Embryonic facial prominence (tissue), 1 donor: ENCODE data around the gene MORN1.
"Not testable (repeated sequence)": the region's sequence is repeated elsewhere in the genome, so short reads cannot be mapped to it uniquely, and the experiment has no call there.

ENCODE experiments used
- DNase-seq: peaks from one replicate; pipeline ENCODE4 v3.0.0-alpha.2; 2016; ENCODE audit errors: extremely low spot score

MORN1 gene

DNA sequence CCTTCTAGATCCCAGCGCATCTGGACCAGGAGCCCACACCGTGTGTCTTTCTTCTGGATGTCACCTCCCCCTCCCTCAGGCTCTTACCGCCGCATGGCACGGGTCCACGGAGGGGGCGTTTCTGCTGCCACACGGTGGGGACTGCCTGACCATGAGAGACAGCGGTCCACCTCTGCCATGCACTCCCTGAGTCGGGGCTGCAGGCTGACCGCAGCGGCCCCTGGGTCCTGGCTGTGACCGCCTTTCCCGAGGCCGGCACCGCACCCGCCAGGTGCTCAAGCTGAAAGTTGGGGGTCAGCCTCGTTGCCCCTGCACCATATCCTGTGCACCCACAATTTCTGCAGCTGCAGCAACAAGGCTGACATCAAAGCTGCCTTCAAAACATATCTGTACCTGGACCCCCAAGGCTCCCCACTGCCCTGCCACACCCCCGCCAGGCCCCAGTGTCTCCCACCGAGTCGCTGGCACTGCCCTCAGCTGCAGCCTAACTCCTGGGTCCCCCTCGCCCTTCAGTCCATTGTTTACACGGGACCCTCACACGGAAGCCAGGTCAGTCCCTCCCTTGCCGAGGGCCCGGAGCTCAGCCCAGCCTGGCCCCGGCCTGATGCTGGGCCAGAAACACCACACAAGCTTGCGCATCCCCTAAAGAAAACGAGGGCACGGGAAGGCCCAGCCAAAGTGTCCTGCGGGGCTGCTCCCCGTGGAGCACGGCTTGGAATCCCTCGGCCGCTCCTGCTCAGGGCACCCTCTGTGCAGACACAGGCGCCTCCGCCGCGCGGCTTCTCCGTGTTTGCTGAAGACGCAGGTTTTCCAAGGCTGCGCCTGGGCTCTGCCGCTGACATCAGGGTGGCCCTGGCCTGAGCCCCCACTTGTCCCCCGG is 51.9 kb downstream of the MORN1 start:
- no peak for DNase-seq

DNA sequence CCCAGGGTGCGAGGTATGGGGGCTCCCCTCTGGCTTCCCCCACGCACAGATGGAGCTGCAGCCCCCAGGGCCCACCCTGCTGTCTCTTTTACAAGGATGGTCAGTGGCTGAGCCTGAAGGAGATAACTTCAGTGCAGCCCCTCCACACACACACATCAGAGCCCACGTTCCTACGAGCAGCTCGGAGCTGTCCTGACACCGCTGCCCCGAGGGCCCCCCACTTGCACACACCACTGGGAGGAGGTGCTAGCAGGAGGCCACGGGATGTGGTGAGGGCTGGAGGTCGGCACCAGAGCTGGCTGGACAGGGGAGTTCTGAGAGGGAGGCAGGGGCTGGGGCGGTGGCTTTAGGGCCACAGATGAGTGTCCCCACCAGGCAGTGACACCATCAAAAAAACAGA is 53.9 kb downstream of the MORN1 start:
- no peak for DNase-seq

DNA sequence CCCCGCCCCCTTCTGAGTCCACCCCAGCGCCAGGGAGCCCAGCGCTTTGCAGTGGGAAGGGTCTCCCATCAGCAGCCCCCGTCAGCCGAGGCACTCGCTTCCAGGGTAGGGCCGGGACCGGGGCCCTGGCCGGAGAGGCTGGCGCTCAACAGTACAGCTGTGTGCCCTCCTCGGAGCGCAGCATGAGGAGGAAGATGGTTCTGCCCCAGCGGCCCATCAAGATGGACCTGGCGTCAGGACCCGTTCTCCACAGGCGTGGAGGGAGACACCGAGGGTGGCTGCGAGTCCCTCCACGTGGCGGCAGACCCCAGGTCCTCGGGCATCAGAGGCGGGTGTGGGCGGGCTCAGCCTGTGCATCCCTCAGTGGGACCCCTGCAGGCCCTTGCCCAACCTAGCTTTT is 54.3 kb downstream of the MORN1 start:
- DNase-seq, result no peak

DNA sequence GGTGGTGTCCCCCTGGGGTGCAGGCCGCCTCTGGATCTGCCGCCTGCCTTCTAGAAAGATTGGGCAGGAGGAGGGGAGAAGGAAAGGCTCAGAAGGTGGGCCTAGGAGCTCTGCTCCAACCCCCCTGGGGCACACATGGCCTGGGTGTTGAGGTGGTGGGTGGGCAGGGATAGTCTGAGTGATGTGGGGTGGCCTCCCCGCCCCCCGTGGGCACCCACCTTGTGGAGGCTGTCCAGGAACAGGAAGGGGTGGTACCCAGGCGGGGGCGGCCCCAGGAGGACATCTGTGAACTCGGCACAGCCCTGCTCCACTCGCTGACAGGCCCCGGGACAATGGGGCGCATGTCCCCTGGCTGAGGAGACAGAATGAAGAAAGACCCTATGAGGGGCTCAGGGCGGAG is 54.9 kb downstream of the MORN1 start:
- DNase-seq, result no peak

DNA sequence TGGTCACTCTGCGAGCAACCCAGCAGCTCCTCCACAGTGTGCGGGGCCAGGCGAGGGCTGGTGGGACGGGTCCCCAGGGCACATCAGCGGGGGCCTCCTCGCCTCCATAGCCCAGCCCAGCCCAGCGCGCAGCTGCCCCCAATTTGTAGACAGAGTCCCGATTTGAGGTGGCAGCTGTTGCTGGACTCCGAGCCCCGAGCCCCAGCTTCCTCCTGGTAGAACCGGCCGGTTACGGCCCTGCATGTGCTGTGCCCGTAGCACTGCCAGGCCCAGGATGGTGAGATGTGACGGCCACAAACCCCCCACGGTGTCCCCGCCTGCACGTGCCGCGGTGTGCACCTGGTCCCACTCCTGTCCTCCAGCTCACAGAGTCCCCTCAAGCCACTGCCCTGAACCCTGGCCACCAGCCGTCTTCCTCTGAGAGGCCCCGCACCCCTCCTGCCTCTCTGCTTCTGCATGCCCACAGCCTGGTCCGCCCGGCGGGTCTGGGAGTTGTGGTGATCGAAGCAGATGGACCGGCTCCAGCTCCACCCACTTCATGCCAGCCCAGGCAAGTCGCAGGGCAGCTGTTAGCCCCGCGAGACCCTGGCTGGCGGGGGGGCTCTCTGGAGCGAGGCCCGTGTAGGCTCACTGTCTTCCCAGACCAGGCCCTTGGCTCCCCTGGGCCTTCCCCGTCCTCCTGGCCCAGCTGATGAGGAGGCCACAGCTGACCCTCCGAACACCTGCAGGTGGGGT is 55.5 kb downstream of the MORN1 start:
- DNase-seq, result no peak

DNA sequence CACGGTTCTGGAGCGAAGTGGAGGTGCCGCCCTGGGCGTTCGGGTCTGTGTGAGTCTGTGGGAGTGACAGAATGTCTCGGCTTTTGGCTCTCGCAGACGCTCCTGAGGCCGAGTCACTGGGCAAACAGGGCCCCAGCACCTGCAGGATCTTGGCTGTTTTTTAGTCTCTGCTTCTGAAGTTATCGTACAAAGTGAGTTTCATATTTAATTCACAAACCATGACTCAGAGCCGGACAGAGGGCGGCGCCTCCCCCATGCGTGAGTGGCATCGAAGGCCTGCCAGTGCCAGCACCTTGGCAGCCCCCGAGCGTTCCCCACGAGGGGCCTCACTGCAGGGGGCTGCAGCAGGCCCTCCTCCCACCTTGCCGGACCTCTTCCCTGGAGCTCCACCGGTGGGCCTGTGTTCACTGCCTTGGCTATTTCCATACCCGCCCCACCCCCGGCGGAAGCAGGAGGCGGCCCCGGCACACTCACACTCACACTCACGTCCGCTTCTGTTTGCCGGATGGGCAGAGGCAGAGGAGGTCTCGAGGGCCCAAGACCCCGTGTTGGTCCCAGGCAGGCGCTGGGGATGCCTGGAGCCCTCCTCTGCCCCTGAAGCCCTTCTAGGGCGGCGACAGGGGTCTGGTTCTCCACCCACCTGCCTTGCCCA is 56.3 kb downstream of the MORN1 start:
- no peak for DNase-seq

DNA sequence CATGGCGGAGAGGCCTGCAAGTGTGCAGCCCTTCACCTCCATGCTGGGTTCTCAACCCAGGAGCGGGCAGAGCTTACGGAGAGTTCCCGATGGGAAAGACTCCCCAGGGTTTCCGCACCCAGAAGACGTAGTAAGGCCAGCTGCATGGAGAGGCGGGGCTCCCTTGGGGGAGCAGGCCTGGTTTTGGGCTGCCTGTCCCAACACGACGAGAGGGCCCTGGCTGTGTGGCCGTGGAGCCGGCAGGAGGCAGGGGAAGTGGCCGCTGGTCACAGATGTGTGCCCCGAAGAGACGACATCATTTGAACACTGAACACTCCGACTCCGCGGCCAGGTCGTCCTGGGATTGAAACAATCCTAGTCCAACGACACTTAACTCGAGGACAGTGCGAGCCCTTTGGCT is 57.0 kb downstream of the MORN1 start:
- no peak for DNase-seq

DNA sequence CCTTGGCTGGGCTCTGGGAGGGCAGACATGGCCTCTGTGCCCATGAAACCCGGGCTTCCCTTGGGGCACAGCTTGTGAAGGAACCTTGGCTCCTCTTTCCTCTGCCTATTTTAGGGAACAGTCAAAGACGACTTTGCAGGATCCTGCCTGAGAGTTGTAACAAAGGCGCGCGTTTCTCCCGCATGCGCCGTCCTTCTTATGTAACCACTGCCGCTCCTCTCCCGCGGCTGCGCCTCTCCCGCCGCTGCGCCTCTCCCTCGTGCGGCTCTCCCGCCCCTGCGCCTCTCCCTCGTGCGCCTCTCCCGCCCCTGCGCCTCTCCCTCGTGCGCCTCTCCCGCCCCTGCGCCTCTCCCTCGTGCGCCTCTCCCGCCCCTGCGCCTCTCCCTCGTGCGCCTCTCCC is 59.8 kb downstream of the MORN1 start:
- not testable (repeated sequence) for DNase-seq

DNA sequence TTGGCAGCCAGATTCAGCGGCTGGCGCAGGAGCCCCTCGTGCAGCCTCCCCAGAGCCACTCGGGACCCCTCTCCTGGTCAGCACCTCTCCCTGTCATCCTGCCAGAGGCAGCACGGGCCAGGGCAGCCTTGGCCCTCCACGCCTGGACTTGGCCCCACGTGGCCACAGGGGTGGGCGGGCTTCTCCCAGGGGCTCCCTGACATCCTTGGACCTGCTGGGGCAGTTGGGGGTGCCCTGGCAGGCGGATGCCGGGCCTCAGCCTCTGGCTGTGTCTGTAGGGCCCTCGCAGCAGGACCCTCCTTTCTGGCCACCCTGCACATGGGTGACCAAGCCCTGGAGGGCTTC is 60.2 kb downstream of the MORN1 start:
- no peak for DNase-seq

DNA sequence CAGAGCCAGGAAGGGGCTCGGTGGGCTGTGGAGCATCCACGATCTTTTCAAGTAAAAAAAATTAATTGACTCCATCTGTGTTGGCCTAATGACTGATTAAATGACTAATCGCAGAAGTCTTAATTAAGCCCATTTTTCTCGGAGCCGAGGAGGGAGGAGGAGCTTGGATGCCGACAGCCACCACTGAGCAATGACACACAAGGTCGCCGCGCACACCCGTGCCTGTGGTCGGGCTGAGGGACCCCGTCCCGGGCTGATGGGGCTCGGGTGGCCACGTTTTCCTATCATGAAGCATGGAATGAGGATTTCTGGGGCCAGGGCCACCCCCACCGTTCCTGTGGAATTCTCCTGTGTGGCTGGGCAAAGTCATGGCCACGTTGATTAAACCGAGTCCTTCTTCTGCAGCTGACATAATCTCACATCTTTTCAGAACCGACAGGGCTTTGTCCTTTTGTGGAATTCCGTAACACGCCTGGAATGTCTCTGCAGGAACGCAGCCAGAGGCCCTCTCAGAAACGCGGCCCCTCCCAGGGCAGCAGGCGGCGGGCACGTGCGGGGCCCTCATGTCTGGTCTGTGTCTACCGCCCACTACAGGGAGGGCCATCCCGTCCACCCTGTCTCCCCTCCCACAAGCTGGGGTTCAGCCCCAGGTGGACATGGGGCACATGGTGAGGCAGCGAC is 60.7 kb downstream of the MORN1 start:
- peak; percentile 74 for DNase-seq

DNA sequence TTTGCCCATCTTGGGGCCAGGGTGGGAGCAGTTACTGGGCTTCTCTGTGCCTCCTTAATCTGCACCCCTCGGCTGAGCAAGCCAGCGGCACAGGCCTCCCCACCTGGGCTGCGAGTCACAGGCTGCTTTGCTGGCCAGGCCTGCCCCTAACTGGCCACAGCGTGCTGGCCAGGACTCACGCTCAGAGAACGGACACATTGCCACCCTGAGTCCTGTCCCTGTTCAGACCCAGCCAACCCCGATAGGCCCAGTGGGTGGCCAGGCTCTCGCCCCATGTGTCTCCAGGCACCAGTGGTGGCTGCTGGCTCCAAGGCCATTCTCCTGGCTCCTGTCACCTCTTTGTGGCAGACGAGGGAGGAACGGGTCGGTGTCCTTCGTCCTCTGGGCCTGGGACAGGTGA is 61.3 kb downstream of the MORN1 start:
- no peak for DNase-seq

DNA sequence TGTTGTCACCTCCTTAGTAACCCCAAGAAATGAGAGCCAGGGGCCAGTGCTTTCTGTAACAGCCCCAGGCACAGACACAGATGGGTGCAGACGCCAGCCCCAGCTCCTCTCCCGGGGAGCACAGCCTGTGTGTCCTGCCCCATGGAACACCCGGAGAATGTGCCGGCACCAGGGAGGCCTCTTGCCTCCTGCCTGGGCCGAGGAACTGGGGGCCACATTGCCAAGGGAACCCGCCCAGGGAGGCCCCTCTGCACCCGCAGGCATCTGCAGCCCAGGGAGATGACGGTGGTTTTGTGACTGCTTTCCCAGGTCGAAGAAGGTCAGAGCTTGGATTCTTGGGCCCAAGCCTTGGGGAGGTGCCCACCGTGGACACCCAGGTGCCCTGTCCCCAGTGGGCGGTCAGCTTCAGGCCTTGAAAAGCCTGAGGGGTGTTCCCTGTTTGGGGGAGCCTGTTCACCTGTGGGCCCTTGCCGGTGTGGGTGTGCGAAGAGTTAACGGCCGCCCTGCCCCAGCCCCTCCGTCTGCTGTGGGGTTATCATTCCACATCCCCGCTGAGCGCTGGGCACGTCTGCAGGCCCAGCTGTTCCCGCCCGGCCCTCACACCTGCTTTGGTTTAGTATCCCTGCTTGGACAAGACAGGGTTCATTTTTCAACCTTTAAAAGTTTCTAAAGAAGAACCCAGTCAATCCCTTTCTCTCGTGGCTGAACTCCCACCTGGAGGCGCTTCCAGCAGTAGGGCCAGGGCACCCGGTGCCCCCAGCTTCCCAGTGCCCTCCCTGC is 62.5 kb downstream of the MORN1 start:
- no peak for DNase-seq

DNA sequence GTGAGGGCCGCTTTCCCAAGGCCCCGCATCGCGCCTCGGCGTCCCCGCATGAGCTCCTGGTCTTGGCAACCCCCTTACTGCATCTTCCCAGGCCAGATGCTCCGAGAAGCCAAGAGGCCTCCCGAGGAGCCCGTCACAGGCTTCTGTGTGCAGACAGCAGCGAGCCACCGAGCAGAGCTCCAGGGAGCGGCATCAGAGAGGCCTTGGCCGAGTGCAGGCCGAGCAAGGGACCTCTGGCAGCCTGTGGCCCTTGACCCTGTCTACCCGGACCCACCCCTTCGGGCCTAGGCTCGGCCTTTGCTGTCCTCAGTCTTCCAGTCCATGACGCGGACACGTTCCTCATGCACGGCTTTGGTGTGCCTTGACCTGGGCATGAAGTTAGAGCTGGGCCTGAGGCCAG is 63.5 kb downstream of the MORN1 start:
- DNase-seq, result no peak

DNA sequence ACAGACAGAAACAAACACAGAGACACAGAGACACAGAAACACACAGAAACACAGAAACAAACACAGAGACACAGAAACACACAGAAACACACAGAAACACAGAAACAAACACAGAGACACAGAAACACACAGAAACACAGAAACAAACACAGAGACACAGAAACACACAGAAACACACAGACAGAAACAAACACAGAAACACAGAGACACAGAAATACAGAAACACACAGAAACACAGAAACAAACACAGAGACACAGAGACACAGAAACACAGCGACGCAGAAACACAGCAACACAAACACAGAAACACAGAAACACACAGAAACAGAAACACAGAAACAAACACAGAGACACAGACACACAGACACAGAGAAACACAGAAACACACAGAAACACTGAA is 64.2 kb downstream of the MORN1 start:
- not testable (repeated sequence) for DNase-seq

DNA sequence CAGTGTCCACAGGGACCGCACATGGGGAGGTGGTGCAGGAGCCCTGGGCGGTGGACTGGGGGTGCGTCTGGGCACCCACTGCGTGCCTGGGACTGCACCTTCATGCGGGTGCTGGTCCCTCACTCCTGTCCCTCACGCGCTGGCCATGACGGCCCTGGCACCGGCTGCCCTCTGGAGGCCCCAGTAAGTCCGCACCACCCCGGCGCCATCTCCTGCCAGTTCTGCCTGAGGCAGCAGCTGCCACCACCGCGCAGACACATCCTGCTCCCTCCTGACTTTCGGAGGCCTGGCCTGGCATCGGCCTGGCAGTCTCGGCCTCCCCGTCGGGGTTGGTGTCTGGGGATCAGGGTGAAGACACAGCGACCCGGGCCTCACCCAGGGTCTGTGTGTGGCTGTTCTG is 64.8 kb downstream of the MORN1 start:
- DNase-seq, result no peak

DNA sequence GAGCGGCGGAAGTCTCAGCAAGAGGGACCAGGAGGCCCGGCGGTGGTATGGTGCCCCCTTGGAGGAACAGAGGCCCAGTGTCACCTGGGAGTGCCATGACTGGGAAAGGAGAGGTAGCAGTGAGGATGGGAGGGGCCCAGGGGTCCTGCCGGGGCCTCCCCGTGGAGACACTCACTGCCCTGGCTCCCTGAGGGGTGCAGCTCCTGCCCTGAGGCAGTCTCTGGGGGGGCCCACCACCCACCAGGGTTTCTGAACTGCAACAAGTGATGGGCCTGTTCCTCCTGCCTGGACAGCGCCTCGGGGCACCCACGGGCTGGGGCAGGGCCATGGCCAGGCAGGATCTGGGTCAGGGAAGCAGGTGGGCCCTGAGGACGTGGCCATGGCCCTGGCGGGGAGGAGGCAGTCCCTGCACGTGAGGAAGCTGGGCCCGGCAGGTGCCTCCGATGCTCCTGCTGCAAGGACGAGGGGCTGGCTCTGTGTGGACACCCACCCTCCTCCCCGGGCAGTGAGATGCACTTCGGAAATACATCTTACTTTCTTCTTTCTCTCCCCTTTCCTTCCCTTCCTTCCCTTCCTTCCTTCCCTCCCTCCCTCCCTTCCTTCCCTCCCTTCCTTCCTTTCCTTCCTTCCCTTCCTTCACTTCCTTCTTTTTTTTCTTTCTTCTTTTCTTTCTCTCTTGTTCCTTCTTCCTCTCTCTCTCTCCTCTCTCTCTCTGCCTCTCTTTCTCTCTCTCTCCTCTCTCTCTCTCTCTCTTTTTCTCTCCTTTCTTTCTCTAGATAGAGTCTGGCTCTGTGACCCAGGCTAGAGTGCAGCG is 66.6 kb downstream of the MORN1 start:
- DNase-seq, result no peak

DNA sequence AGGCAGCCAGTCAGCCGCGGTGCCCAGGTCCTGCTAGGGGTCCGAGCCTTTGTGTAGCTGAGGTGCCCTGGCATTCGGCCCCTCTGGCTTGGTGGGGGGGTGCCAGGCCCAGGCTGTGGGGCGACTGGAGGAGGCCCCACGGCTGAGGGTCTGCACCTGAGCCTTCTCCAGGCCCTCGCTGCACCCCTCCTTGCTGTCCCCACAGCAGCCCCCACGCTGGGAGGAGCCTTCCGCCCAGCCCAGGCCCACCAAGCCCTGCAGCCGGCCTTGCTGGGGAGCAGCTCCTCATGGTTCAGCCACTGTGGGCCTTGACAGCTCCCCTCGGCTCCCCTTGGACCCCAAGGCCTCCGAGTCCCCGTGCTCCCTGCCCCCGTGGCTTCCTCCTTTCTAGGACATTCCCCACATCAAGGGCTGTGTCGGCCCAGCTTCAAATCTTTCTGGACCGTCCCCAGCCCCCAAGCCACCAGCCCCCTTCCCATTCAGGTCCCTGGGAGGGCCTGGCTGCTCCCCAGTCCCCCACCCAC is 67.8 kb downstream of the MORN1 start:
- no peak for DNase-seq

DNA sequence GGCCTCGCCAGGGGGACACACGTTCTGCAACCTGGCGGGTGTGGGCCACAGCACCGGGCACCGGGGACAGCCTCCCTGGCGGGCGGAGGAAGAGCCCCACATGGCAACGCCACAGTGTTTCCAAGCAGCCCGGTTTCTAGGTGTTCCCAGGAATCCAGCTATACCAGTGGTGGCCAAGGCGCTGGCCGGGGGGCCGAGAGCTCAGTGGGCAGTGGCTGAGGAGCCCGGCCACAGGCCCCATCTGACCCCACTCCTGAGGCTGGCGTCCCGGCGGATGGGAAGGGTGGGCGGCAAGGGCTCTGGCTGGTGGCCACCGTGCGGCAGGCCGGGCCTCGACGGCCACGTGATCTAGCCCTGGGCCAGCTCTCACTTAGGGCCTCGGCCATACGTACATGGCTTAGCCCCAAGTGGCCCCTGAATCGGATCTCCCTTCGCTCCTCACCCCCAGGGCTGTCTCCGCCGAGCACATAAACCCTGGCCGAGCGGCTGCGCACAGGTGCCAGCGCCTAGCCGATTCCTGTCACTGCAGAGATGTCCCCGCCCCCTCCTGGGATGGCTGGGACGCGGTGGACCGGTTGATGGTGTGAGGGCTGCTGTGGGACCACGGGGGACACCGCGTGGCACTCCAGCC is 68.7 kb downstream of the MORN1 start:
- DNase-seq, result no peak

DNA sequence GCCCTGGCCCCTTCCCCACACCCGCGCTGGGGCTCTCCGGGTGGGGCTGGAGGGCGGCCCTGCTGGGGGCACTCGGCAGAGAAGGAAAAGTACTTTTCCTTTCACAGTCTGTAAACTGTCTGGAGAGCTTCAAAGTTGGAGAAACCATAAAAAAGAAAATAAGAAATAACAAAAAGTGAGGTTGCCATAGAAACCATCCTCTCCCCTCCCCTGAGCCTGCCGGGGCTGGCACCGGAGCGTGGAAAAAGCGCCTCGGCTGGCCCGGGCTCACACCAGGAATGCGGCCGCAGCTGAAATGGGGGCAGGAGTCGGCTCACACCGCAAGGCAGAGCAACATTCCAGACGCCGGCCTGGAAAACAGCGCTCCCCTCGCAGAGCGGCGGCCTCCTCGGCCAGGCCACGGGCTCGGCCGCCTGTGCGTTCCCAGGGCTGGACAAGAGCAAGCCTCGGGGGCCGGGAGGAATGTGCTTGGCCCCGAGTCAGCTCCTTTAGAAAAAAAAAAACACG is 69.2 kb downstream of the MORN1 start:
- peak; percentile 92 for DNase-seq
